ENCODE measurements around the gene GHR. TPM values are rescaled to one million over a fixed set of nuclear protein-coding genes. Genes with fewer than 3 reads are reported as not detected.

The GHR gene
- total RNA-seq, 1 donor = 2.2 TPM

GRCh38 chr5:42598311-42598710 is 175.1 kb downstream of the GHR start:
- TF ChIP-seq, protein P1, sequence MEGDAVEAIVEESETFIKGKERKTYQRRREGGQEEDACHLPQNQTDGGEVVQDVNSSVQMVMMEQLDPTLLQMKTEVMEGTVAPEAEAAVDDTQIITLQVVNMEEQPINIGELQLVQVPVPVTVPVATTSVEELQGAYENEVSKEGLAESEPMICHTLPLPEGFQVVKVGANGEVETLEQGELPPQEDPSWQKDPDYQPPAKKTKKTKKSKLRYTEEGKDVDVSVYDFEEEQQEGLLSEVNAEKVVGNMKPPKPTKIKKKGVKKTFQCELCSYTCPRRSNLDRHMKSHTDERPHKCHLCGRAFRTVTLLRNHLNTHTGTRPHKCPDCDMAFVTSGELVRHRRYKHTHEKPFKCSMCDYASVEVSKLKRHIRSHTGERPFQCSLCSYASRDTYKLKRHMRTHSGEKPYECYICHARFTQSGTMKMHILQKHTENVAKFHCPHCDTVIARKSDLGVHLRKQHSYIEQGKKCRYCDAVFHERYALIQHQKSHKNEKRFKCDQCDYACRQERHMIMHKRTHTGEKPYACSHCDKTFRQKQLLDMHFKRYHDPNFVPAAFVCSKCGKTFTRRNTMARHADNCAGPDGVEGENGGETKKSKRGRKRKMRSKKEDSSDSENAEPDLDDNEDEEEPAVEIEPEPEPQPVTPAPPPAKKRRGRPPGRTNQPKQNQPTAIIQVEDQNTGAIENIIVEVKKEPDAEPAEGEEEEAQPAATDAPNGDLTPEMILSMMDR (IDR thresholded peaks at IDR 0.05; ENCODE audit: insufficient read depth, low read depth, low read length) = no peak
- no peak overlapping the region for H3K4me3 ChIP-seq (ENCODE audit: low read depth, low read length)
- DNase-seq (ENCODE audit: low read depth) = no peak

- DNase-seq (ENCODE audit: low read depth) = no peak
These were observed 175.9 kb downstream of the GHR start for GRCh38 chr5:42599106-42599505.

GRCh38 chr5:42600441-42600840 is 177.2 kb downstream of the GHR start:
- TF ChIP-seq, protein P1 (IDR thresholded peaks at IDR 0.05; ENCODE audit: insufficient read depth, low read depth, low read length) = no peak
- DNase-seq (ENCODE audit: low read depth) = no peak
- no peak overlapping the region for H3K4me3 ChIP-seq (ENCODE audit: low read depth, low read length)

More at GRCh38 chr5:42599106-42599505, 175.9 kb downstream of the GHR start:
- H3K4me3 ChIP-seq (ENCODE audit: low read depth, low read length) = no peak overlapping the region
- TF ChIP-seq, protein P1 (IDR thresholded peaks at IDR 0.05; ENCODE audit: insufficient read depth, low read depth, low read length) = no peak

- TF ChIP-seq, protein P1 (IDR thresholded peaks at IDR 0.05; ENCODE audit: insufficient read depth, low read depth, low read length) = no peak
- H3K4me3 ChIP-seq (ENCODE audit: low read depth, low read length) = no peak overlapping the region
- no peak for DNase-seq (ENCODE audit: low read depth)
These were observed 181.0 kb downstream of the GHR start for GRCh38 chr5:42604171-42604711.

DNA sequence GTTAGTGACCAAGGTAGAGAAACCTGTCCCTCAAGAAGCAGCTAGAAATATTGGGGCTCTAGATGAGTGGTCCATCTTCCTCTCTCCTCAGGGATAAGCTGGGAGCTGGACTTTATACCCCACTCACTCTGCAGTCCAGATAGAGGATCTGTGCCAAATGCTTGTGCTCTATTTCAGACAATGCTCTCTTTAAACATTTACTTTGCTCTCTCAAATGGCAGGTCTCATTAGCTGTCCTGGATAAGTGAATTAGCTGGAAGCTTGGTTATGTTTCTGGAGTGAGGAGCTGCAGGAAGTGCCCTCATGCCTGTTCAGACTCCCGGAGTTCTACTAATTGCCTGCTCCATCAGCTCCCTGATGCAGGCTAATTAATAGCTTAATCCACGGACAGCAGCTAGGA is 182.3 kb downstream of the GHR start:
- no peak overlapping the region for H3K4me3 ChIP-seq (ENCODE audit: low read depth, low read length)
- TF ChIP-seq, protein P1 (IDR thresholded peaks at IDR 0.05; ENCODE audit: insufficient read depth, low read depth, low read length) = no peak
- no peak for DNase-seq (ENCODE audit: low read depth)

DNA sequence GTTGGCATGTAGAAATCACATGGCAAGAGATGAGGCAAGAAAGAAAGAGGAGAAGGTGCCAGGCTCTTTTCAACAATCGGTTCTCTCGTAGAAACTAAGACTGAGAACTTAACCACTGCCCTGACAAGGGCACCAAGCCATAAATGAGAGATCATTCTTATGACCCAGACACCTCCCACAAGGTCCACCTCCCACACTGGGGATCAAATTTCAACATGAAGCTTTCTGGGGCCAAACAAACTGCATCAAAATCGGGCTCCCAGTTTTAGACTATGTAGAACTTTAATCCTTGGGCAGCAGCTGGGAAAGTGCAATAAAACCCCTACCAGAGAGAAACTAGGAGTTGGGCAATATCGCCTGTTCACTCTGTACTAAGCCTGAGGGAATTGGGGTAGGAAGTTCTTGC is 183.2 kb downstream of the GHR start:
- TF ChIP-seq, protein P1 (IDR thresholded peaks at IDR 0.05; ENCODE audit: insufficient read depth, low read depth, low read length) = no peak
- H3K4me3 ChIP-seq (ENCODE audit: low read depth, low read length) = no peak overlapping the region
- DNase-seq (ENCODE audit: low read depth) = no peak

DNA sequence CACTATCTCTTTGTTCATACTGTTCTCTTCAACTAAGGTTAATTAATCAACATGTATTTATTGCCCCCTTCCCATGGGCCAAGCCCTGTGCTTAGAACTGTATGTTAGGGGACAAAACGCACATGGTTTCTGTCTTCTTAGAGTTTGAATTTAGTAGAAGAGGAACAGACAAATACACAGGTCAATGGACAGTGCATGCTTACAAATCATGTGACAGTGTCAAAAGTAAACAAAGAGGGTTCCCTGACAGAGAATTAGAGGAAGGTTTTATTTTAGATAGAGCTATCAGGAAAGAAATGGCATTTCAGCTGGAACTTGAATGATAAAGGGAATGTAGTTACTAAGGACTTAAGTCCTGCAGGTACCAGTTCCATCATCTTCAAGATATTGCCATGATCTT is 188.2 kb downstream of the GHR start:
- DNase-seq (ENCODE audit: low read depth) = no peak
- TF ChIP-seq, protein P1 (IDR thresholded peaks at IDR 0.05; ENCODE audit: insufficient read depth, low read depth, low read length) = no peak

More for the DNA sequence above, 188.2 kb downstream of the GHR start:
- no peak overlapping the region for H3K4me3 ChIP-seq (ENCODE audit: low read depth, low read length)
